Activated T-helper 9 cell treated with anti-CD3 and anti-CD28 coated beads, Interleukin-2, amount 50 U/mL, for 16 hours (primary cell): ENCODE results near the gene FGF4.
"Not testable (repeated sequence)": the region's sequence is repeated elsewhere in the genome, so short reads cannot be mapped to it uniquely, and the experiment has no call there.

ENCODE experiments used
- DNase-seq: peaks from one replicate; pipeline ENCODE4 v3.0.0-alpha.2; 2020; ENCODE audit warnings: low read depth

The FGF4 gene

GRCh38 chr11:69773626-69774353, 1.4 kb downstream of the FGF4 start:
- no peak for DNase-seq

DNA sequence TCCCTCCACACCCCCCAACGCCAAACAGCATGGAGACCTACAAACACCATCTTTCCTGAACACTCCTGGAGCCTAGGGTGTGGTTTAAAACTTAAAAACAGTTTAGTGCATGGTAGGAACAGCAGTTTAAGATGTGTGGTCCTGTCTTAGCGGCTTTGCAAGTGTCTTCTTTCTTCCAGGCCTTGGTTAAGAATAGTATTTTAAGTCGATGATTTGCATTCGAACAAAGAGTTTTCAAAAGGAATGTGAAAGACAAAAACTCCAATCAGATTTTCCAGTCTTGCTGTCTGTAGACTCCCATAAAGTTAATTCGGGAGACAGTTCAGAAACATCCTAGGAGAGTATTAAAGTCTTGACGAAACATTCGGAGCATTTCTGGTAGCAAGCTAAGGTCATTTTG, 3.7 kb downstream of the FGF4 start:
- no peak for DNase-seq

DNA sequence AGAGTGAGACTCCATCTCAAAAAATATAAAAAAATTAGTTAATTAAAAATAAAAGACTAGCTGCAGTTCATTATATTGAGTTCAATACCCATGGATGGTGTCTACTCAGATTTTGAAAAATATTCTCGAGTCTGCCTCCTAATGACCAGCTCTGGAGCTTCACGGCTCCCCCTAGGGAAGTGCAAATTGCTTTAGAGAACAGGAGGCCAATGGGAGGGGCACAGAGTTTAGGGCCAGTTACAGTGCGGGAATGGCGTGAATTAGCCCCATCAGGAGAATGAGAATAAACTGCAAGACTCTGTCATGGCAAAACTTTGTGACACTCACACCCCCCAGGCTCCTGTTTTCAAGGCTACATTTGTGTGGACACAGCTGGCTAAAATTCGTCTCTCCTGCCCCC, 4.6 kb downstream of the FGF4 start:
- no peak for DNase-seq

DNA sequence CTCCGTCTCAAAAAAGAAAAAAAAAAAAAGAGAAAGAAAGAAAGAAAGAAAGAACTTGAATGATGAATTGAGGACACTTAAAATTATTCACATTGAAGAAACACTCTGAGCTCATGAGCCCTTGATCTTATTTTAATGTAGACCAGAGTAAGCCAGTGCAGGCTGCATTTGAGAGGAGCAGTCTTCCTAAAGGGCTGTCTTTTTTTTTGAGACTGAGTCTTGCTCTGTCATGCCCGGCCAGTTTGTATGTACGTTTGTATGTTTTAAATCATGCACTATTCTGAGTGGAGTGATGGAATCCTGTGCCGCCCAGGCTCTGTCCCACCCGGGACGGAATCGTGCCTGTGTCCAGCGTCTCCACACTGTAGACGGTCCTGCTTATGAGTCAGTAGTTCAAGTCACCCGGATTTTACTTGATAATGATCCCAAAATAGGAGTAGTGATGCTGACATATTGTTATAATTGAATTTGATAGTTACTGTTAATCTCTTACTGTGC, 9.6 kb downstream of the FGF4 start:
- DNase-seq = no peak

- not testable (repeated sequence) for DNase-seq
These were observed 10.2 kb downstream of the FGF4 start for GRCh38 chr11:69764918-69765317.

- no peak for DNase-seq
These were observed 14.8 kb downstream of the FGF4 start for GRCh38 chr11:69760319-69760718.

GRCh38 chr11:69752890-69753289, 22.3 kb downstream of the FGF4 start:
- no peak for DNase-seq

- DNase-seq = no peak
These were observed 24.1 kb downstream of the FGF4 start for GRCh38 chr11:69750875-69751597.

- no peak for DNase-seq
These were observed 24.9 kb downstream of the FGF4 start for GRCh38 chr11:69750108-69750850.

- DNase-seq = no peak
These were observed 26.5 kb downstream of the FGF4 start for GRCh38 chr11:69748637-69749036.

DNA sequence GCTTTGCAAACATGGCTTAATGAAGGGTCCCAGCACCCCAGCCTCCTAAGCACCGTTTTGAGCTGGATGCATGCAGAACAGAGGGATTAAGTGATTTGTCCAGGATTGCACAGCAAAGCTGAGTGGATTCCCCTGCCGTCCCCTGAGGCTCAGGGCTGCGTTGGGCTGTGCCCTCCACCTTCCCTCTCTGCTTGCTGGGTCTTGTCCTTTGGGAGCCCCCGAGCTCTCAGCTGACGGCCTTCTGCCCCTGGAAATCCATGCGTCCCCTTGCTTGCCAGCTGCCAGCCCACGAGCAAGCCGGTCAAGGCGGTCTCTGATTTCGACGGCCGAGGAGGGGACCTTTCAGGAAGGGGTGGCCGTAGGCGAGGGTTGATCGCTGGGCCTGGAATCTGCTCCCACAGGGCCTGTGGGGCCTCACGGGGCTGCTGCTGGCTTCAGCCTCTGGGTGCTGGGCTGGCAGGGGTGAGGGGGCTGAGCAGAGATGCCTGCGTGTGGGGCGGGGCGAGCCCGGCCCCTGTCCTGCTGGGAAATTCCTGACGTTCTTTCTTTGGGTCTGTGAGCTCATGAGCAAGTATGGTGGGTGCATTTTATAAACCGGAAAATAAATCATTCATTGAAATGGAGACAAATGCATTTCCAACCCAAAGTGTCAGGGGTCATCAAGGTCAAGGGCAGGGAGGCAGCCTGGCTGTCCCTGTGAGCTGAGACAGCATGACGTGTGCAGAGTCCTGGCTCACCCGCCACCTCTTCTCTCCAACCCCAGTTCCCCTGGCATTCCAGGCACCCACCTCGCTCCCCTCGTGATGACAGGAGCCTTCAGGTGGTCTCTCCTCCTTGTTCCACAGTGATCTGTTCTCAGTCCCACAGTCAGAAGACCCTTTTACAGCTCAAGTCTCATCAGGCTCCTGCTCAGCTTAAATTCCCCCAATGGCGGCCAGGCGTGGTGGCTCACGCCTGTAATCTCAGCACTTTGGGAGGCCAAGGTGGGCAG, 28.1 kb downstream of the FGF4 start:
- DNase-seq = no peak

DNA sequence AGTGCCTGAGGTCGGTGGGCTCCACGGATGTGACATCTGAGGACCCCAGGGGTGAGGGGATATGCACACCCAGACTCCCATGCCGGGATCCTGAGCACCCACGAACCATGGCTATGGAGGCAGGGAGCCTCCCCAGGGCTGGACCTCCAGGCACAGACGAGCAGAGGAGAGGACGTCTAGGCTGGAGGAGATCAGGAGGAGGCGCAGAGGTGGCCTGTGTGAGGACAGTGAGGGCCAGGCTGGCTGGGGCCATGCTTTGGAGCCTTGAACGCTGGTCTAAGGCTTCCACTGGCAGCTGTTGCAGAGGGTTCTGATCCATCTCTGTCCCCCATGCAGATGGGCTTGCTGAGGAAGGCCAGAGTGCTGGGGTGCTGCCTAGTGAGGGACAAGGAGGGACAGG, 29.0 kb downstream of the FGF4 start:
- no peak for DNase-seq

GRCh38 chr11:69745201-69745600, 29.9 kb downstream of the FGF4 start:
- DNase-seq = no peak

DNA sequence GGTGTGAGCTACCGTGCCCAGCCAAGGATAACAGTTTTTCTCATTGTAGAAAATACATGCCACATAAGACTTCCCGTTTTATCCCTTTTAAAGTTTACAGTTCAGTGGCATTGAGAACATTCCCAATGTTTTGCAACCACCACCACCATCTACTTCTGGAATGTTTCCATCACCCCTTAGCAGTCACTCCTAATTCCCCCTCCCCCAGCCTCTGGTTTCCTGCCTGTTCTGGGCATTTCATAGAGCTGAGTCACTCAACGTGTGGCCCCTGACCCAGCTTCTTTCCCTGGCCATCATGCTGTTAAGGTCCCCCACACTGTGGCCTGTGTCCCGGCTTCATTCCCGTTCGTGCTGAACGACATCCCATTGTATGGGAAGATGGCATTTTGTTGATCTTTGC, 30.7 kb downstream of the FGF4 start:
- no peak for DNase-seq

DNA sequence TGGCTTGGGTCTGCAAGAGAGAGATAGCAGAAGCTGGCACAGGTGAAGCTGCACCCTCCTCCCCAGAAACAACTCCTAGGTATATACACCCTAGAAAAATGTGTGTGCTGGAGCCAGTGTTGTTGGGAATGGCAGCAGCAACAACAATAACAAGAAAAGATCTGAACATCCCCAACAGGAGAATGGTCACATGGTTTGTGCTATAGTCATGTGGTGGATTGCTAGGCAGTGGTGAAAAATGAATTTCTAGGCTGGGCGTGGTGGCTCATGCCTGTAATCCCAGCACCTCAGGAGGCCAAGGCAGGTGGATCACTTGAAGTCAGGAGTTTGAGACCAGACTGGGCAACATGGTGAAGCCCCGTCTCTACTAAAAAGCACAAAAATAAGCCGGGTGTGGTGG, 40.3 kb downstream of the FGF4 start:
- DNase-seq = no peak

GRCh38 chr11:69734367-69734766, 40.8 kb downstream of the FGF4 start:
- DNase-seq = no peak

DNA sequence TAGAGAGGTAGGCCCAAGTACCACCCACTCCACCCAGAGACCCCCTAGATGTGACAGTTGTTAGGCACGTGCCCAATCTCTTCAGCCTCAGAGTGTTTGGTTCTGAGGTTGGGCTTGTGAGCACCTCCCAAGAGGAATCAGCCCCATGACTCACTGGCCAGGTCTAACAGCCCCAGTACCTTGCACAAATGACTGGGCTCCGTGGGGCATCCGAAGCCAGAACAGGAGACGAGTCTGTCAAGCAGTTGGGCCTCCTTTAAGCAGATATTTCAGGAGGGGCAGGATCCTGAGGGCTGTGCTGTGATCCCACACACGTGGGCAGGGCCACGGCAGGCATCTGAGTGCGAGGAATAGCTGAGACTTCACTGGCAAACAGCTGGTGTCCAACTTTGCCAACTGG, 42.2 kb downstream of the FGF4 start:
- no peak for DNase-seq

GRCh38 chr11:69731110-69731509, 44.0 kb downstream of the FGF4 start:
- DNase-seq = no peak

GRCh38 chr11:69730500-69730899, 44.6 kb downstream of the FGF4 start:
- no peak for DNase-seq

- DNase-seq = no peak
These were observed 45.9 kb downstream of the FGF4 start for GRCh38 chr11:69729252-69729651.

DNA sequence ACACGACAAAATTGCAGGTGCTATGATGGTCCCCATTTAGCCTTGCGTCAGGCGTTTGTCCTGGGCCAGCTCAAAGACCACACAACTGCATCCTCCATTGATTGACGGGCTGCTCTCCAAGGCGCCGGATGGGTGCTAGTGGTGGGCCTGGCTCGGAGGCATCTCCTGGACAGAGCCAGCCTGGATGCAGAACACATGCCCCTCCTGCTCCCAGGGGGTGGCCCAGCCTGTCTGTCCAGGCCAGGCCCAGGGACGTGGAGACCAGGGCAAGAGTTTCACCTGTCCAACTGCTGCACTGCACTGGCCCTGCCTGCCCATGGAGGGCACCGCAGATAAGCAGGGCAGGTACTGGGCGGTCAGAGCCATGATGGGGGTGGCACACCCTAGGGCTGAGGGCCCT, 47.9 kb downstream of the FGF4 start:
- DNase-seq = no peak

GRCh38 chr11:69726481-69726880, 48.7 kb downstream of the FGF4 start:
- no peak for DNase-seq
